NCI-H2029 (cell line): Measurements from ENCODE around the gene MYO18A.
A peak's percentile ranks its signal among the peaks of the same experiment; 100 is the strongest.
"Not testable (repeated sequence)": the region's sequence is repeated elsewhere in the genome, so short reads cannot be mapped to it uniquely, and the experiment has no call there.

Experiments used
- DNase-seq: peaks from one replicate; lab custom pipeline; 2025; lab: John Stamatoyannopoulos, UW

The MYO18A gene

GRCh38 chr17:29107933-29108822 is 72.0 kb downstream of the MYO18A start:
- no peak for DNase-seq

- DNase-seq = no peak
These were observed 73.1 kb downstream of the MYO18A start for GRCh38 chr17:29107084-29107483.

GRCh38 chr17:29103341-29103740 is 76.9 kb downstream of the MYO18A start:
- no peak for DNase-seq

- no peak for DNase-seq
These were observed 77.4 kb downstream of the MYO18A start for GRCh38 chr17:29102741-29103181.

GRCh38 chr17:29102046-29102445 is 78.2 kb downstream of the MYO18A start:
- no peak for DNase-seq

- DNase-seq = no peak
These were observed 79.9 kb downstream of the MYO18A start for GRCh38 chr17:29100296-29100695.

GRCh38 chr17:29099527-29099926 is 80.7 kb downstream of the MYO18A start:
- DNase-seq = no peak

GRCh38 chr17:29096094-29096493 is 84.1 kb downstream of the MYO18A start:
- DNase-seq = no peak

GRCh38 chr17:29095439-29095838 is 84.8 kb downstream of the MYO18A start:
- no peak for DNase-seq

GRCh38 chr17:29094101-29094708 is 86.0 kb downstream of the MYO18A start:
- no peak for DNase-seq

GRCh38 chr17:29093090-29093871 is 86.9 kb downstream of the MYO18A start:
- DNase-seq = no peak

- peak; percentile 75 for DNase-seq
These were observed 88.5 kb downstream of the MYO18A start for GRCh38 chr17:29091606-29092289.

- no peak for DNase-seq
These were observed 89.2 kb downstream of the MYO18A start for GRCh38 chr17:29090750-29091605.

GRCh38 chr17:29090108-29090507 is 90.1 kb downstream of the MYO18A start:
- no peak for DNase-seq

- DNase-seq = peak; percentile 58
These were observed 90.6 kb downstream of the MYO18A start for GRCh38 chr17:29089601-29090044.

GRCh38 chr17:29088782-29089181 is 91.4 kb downstream of the MYO18A start:
- DNase-seq = not testable (repeated sequence)

GRCh38 chr17:29086628-29087332 is 93.4 kb downstream of the MYO18A start:
- DNase-seq = no peak

- DNase-seq = no peak
These were observed 95.0 kb downstream of the MYO18A start for GRCh38 chr17:29085223-29085622.

- peak; percentile 80 for DNase-seq
These were observed 95.6 kb downstream of the MYO18A start for GRCh38 chr17:29084541-29085146.

GRCh38 chr17:29080965-29081364 is 99.2 kb downstream of the MYO18A start:
- no peak for DNase-seq
